ENCODE results near the gene CHST5.

GRCh38 chr16:75532791-75533190, 3.1 kb downstream of the CHST5 start:
- no peak for TF ChIP-seq POLR2A (IDR thresholded peaks at IDR 0.05)
- TF ChIP-seq, protein P1, sequence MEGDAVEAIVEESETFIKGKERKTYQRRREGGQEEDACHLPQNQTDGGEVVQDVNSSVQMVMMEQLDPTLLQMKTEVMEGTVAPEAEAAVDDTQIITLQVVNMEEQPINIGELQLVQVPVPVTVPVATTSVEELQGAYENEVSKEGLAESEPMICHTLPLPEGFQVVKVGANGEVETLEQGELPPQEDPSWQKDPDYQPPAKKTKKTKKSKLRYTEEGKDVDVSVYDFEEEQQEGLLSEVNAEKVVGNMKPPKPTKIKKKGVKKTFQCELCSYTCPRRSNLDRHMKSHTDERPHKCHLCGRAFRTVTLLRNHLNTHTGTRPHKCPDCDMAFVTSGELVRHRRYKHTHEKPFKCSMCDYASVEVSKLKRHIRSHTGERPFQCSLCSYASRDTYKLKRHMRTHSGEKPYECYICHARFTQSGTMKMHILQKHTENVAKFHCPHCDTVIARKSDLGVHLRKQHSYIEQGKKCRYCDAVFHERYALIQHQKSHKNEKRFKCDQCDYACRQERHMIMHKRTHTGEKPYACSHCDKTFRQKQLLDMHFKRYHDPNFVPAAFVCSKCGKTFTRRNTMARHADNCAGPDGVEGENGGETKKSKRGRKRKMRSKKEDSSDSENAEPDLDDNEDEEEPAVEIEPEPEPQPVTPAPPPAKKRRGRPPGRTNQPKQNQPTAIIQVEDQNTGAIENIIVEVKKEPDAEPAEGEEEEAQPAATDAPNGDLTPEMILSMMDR (IDR thresholded peaks at IDR 0.05): no peak

Data from adrenal gland (tissue), 5 donors.